IPS-20b (cell line): Measurements from ENCODE around the gene NDUFB3.
"Not testable (repeated sequence)": the region's sequence is repeated elsewhere in the genome, so short reads cannot be mapped to it uniquely, and the experiment has no call there.

Source experiments
- H3K27ac ChIP-seq: one replicate; pipeline ENCODE4 v1.5.1; 2013; ENCODE audit warnings: low read length
- H3K27me3 ChIP-seq: 2 replicates; pipeline ENCODE4 v1.6.1; 2013; ENCODE audit warnings: mild to moderate bottlenecking, low read length, inconsistent platforms; ENCODE audit not compliant: insufficient read depth
- H3K36me3 ChIP-seq: 2 replicates; pipeline ENCODE4 v1.6.1; 2013; ENCODE audit warnings: low read depth, mild to moderate bottlenecking, inconsistent platforms, low read length, moderate library complexity; ENCODE audit not compliant: insufficient read depth
- H3K4me1 ChIP-seq: 2 replicates; pipeline ENCODE4 v1.6.1; 2013; ENCODE audit warnings: mild to moderate bottlenecking, control low read depth, inconsistent platforms, low read length, moderate library complexity; ENCODE audit not compliant: insufficient read depth
- H3K4me3 ChIP-seq: 2 replicates; pipeline ENCODE4 v1.5.1; 2013; ENCODE audit warnings: mild to moderate bottlenecking, low read length, inconsistent platforms
- H3K9ac ChIP-seq: 2 replicates; pipeline ENCODE4 v1.6.1; 2013; ENCODE audit warnings: low read depth, mild to moderate bottlenecking, inconsistent platforms, low read length, moderate library complexity
- H3K9me3 ChIP-seq: 2 replicates; pipeline ENCODE4 v1.6.1; 2013; ENCODE audit warnings: mild to moderate bottlenecking, low read depth, low read length, inconsistent platforms; ENCODE audit not compliant: insufficient read depth

NDUFB3 gene

DNA sequence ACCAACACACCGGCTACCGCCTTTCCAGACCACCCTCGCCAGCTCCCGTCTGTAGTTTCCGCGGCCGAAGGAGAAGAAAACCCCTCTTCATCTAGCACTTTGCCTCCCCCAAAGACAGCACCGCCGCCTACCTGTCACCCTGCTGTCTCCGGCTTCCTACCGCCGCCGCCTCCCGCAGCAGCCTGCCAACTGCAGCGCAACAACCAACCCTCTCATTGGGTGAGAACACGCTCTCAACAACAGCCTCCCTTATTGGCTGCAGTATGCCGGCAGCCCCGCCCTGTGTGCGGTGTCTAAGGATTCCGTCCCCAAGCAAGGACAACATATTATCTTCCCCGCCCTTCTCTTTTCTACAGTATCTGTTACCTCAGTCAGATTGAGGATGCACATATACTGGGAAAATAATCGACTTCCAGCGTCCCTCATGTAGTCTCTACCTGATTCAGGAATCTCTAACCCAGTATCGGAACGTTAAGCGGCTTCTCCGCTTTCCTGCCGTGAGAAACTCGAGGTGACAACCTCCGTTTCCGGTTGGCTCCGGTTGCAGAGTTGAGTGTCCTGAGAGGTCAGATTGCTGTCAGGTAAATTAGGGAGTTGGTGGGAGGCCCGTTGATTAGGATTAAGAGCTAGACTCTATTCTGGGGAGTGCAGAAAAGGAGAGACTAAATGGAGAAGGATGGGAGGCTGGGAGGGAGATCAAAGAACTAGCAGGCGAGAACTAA lies at the start of gene NDUFB3, which contains the start of gene HYCC2:
Gene NDUFB3, plus strand, starts transcription at position 523 of the 722 bp plus-strand sequence. CDS start 6,882 bp downstream, outside the sequence.
Gene HYCC2, minus strand, starts transcription at position 193 of the 722 bp plus-strand sequence. CDS start 47,662 bp downstream, outside the sequence.
- no peaks in the 10 kb centered on the region for H3K4me1 ChIP-seq
- H3K36me3 ChIP-seq: no peaks in the 10 kb centered on the region
- peak within 1 kb of the TSS; percentile 99 for H3K27ac ChIP-seq
- peak within 1 kb of the TSS; percentile 98 for H3K9ac ChIP-seq
- H3K9me3 ChIP-seq: no peaks in the 10 kb centered on the region
- H3K4me3 ChIP-seq: peak within 1 kb of the TSS; percentile 100
- no peaks in the 10 kb centered on the region for H3K27me3 ChIP-seq

DNA sequence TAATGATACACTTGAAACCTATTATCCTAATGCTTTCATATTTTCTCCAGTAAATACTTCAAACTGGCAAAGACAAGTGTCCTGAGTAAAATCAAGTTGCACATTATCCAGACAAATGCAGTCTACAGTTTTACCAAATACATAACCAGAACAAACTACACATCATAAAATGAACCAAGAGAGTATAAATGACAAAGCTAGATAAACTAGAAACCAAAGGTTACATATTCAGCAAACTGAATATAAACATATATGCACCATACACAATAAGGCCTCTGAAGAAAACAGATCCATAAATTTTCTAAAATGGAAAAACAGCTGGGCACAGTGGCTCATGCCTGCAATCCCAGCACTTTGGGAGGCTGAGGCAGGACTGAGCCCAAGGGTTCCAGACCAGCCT lies 47.3 kb upstream of the NDUFB3 start:
- Histone ChIP-seq H3K4me1 (no peaks in the 10 kb centered on the region), H3K36me3 (no peaks in the 10 kb centered on the region), H3K4me3 (no peak overlapping the region)

DNA sequence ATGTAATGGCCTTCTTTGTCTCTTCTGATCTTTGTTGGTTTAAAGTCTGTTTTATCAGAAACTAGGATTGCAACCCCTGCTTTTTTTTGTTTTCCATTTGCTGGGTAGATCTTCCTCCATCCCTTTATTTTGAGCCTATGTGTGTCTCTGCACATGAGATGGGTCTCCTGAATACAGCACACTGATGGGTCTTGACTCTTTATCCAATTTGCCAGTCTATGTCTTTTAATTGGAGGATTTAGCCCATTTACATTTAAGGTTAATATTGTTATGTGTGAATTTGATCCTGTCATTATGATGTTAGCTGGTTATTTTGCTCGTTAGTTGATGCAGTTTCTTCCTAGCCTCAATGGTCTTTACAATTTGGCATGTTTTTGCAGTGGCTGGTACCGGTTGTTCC lies 37.4 kb upstream of the NDUFB3 start:
- not testable (repeated sequence) for H3K27me3 ChIP-seq, H3K4me1 ChIP-seq

More for the DNA sequence above, 47.3 kb upstream of the NDUFB3 start:
- Histone ChIP-seq H3K27ac (no peak overlapping the region), H3K27me3 (no peaks in the 10 kb centered on the region), H3K9ac (no peak overlapping the region), H3K9me3 (no peaks in the 10 kb centered on the region)

DNA sequence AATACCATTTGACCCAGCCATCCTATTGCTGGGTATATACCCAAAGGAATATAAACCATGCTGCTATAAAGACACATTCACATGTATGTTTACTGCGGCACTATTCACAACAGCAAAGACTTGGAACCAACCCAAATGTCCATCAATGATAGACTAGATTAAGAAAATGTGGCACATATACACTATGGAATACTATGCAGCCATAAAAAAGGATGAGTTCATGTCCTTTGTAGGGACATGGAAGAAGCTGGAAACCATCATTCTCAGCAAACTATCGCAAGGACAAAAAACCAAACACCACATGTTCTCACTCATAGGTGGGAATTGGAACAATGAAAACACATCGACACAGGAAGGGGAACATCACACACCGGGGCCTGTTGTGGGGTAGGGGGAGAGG lies 33.4 kb upstream of the NDUFB3 start:
- H3K9me3 ChIP-seq, H3K9ac ChIP-seq, H3K4me1 ChIP-seq, H3K36me3 ChIP-seq, H3K4me3 ChIP-seq, H3K27me3 ChIP-seq, H3K27ac ChIP-seq: not testable (repeated sequence)

More for the DNA sequence above, 37.4 kb upstream of the NDUFB3 start:
- H3K4me3 ChIP-seq, H3K27ac ChIP-seq, H3K9ac ChIP-seq, H3K36me3 ChIP-seq, H3K9me3 ChIP-seq: not testable (repeated sequence)

DNA sequence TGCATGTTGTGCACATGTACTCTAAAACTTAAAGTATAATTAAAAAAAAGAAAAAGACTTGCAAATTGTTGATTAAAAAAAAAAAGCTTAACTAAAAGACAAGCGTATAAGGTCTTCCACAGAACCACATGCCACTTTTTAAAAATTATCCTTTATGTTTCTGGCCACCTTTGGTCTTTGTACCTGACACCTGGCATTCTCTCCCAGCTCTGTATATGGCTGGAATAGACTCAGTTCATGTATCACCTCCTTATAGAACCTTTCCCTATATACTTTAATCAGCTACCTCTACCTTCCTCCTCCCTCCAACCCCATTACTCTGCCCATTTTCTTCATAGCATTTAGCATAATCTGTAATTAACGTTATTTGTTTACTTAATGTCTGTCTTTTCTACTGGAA lies 32.9 kb upstream of the NDUFB3 start:
- H3K36me3 ChIP-seq: no peaks in the 10 kb centered on the region
- no peak overlapping the region for H3K27ac ChIP-seq
- H3K4me3 ChIP-seq: no peak overlapping the region
- no peaks in the 10 kb centered on the region for H3K27me3 ChIP-seq
- H3K9ac ChIP-seq: no peak overlapping the region
- no peaks in the 10 kb centered on the region for H3K4me1 ChIP-seq
- no peaks in the 10 kb centered on the region for H3K9me3 ChIP-seq

DNA sequence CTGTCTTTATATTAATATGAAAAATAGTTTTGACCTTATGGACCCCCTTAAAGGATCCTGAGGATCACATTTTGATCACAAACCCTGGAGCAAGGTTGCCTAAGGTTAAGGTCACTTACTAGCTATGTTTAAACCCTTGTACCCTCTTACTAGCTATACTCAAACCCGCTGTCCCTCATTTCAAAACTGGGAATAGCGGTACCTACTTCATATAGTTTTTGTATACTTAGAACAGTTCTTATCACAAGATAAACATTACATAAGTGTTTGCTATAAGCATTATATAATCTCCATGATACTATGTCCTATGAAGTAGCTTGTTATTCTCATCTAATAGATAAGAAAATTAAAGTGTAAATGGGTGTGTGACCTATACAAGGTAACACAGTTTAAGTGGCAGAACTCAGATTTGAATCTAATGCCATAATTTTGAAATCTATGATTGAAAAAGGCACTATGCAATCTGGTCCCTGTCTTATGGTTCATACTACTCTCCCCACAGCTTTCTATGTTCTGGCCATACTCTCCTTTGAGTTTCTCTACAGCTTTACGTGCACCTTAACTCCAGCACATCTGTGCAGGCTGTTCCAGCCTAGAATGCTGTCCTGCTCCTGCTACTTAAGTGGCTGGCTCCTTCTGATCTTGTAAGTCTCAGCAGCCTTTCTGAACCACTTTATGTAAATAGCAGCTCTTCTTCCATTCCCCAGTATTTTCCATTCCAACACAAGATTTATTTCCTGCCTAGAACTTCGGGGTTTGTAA lies 30.8 kb upstream of the NDUFB3 start:
- H3K36me3 ChIP-seq: no peaks in the 10 kb centered on the region
- no peaks in the 10 kb centered on the region for H3K27me3 ChIP-seq
- H3K27ac ChIP-seq: no peak overlapping the region
- no peak overlapping the region for H3K4me3 ChIP-seq
- no peaks in the 10 kb centered on the region for H3K4me1 ChIP-seq
- H3K9ac ChIP-seq: no peak overlapping the region
- no peaks in the 10 kb centered on the region for H3K9me3 ChIP-seq

DNA sequence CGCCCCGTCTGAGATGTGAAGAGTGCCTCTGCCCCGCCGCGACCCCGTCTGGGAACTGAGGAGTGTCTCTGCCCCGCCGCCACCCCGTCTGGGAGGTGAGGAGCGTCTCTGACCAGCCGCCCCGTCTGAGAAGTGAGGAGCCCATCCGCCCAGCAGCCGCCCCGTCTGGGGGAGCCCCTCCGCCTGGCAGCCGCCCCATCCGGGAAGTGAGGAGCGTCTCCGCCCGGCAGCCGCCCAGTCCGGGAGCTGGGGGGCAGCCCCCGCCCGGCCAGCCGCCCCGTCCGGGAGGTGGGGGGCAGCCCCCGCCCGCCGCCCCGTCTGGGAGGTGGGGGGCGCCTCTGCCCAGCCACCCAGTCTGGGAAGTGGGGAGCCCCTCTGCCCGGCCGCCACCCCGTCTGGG lies 29.4 kb upstream of the NDUFB3 start:
- H3K27me3 ChIP-seq, H3K9ac ChIP-seq, H3K9me3 ChIP-seq, H3K36me3 ChIP-seq, H3K4me1 ChIP-seq, H3K4me3 ChIP-seq, H3K27ac ChIP-seq: not testable (repeated sequence)

DNA sequence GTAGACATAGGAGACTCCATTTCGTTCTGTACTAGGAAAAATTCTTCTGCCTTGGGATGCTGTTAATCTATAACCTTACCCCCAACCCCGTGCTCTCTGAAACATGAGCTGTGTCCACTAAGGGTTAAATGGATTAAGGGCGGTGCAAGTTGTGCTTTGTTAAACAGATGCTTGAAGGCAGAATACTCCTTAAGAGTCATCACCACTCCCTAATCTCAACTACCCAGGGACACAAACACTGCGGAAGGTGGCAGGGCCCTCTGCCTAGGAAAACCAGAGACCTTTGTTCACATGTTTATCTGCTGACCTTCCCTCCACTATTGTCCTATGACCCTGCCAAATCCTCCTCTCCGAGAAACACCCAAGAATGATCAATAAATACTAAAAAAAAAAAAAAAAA lies 28.8 kb upstream of the NDUFB3 start:
- H3K4me1 ChIP-seq, H3K9ac ChIP-seq, H3K9me3 ChIP-seq, H3K27me3 ChIP-seq, H3K27ac ChIP-seq, H3K36me3 ChIP-seq, H3K4me3 ChIP-seq: not testable (repeated sequence)

DNA sequence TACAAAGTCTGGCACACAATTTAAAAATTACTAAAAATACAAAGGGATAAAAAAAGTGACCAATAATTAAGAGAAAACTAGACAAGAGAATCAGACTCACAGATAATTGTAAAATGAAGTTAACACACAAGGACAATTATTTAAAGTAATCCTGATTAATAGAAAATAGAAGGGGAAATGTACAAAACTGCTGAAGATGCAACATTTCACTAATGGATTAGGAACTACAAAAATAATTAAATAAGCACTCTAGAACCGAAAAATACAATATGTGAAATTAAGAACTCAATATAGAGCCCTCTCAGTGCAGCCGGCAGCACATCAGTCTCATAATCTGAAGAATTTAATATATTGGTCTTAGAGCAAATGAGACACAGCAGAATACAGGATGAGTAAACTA lies 24.9 kb upstream of the NDUFB3 start:
- H3K27ac ChIP-seq: no peak overlapping the region
- no peak overlapping the region for H3K9ac ChIP-seq
- no peaks in the 10 kb centered on the region for H3K4me1 ChIP-seq
- no peak overlapping the region for H3K4me3 ChIP-seq
- H3K9me3 ChIP-seq: no peaks in the 10 kb centered on the region
- H3K36me3 ChIP-seq: no peaks in the 10 kb centered on the region
- no peaks in the 10 kb centered on the region for H3K27me3 ChIP-seq

DNA sequence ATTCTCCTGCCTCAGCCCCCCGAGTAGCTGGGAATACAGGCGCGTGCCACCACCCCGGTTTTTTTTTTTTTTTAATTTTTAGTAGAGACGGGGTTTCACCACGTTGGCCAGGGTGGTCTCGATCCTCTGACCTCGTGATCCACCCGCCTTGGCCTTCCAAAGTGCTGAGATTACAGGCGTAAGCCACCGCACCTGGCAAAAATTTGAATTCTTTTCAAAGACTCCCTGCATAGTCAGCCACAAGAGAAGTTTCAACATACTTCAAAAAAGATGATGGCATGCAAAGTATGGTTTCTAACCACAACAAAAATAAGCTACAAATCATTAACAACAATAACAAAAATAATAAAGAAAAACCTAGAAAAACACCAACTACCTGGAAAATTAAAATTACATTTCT lies 22.3 kb upstream of the NDUFB3 start:
- Histone ChIP-seq H3K36me3 (no peaks in the 10 kb centered on the region), H3K27me3 (no peaks in the 10 kb centered on the region), H3K9ac (no peak overlapping the region), H3K4me3 (no peak overlapping the region), H3K9me3 (no peaks in the 10 kb centered on the region), H3K4me1 (no peaks in the 10 kb centered on the region), H3K27ac (no peak overlapping the region)

DNA sequence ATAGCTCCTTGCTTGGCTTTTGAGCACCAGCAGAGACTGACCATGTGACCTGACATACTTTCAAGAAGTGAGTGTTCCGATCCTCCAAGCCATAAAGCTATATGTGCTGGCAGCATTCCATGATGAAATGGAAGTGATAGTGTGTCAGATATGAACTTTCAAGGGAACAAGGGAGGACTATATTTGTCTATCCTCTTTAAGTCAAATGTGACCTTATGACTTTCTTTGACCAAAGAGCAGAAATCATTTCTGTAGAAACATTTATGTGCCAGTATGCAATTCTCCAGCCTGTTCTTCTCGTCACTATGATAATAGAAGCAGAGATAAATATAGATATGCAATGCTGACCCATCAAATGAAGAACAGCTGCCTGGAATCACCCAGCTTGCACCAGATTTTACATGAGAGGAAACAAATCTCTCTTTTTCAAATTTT lies 14.7 kb upstream of the NDUFB3 start:
- no peak overlapping the region for H3K4me3 ChIP-seq
- no peak overlapping the region for H3K9ac ChIP-seq
- no peaks in the 10 kb centered on the region for H3K36me3 ChIP-seq
- H3K9me3 ChIP-seq: no peaks in the 10 kb centered on the region
- no peaks in the 10 kb centered on the region for H3K4me1 ChIP-seq
- H3K27ac ChIP-seq: no peak overlapping the region
- no peaks in the 10 kb centered on the region for H3K27me3 ChIP-seq

DNA sequence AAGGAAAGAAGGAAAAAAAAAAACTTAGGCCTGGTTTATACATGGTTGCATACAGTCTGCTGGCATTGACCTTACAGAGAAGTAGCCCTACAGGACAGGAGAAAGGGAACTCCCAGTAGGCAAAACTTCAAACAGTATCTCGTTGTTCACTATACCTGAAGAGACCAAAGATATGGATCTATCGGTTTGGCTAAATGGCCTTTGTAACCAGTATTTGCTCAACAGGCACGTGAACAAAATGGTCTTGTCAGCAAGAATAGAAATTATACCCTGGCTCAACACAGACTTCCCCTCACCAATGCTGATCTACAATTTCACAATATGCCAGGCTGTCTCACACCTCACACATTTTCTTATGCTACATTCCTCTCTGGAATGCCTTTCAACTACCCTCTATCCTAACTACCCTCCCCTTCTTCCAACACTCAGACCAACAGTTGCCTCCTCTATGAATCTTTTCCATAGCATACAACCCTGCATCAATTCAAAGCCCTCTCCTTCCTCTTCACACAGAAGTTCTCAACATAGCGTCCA lies 14.0 kb upstream of the NDUFB3 start:
- Histone ChIP-seq H3K4me3 (no peak overlapping the region), H3K27me3 (no peaks in the 10 kb centered on the region), H3K27ac (no peak overlapping the region), H3K9ac (no peak overlapping the region), H3K9me3 (no peaks in the 10 kb centered on the region), H3K36me3 (no peaks in the 10 kb centered on the region), H3K4me1 (no peaks in the 10 kb centered on the region)
